Activated naive CD8-positive, alpha-beta T cell treated with anti-CD3 and anti-CD28 coated beads, Interleukin-2, amount 50 U/mL, for 24 hours (primary cell): ENCODE results near the gene PODNL1.
"Not testable (repeated sequence)": the region's sequence is repeated elsewhere in the genome, so short reads cannot be mapped to it uniquely, and the experiment has no call there.

ENCODE experiments used
- ATAC-seq: fragments of 150-1000 bp; cut with Tn5 transposase; one replicate; pipeline ENCODE4 v1.10.0; 2021
- DNase-seq: peaks from one replicate; pipeline ENCODE4 v3.0.0; 2021
- H3K27ac Mint-ChIP-seq: one replicate; pipeline ENCODE4 v1.8.0; 2021; ENCODE audit warnings: mild to moderate bottlenecking, mixed read lengths
- H3K27me3 Mint-ChIP-seq: one replicate; pipeline ENCODE4 v1.8.0; 2021; ENCODE audit warnings: mixed read lengths
- H3K36me3 Mint-ChIP-seq: one replicate; pipeline ENCODE4 v1.8.0; 2021; ENCODE audit warnings: low read depth, mixed read lengths
- H3K4me1 Mint-ChIP-seq: one replicate; pipeline ENCODE4 v1.8.0; 2021; ENCODE audit warnings: mixed read lengths
- H3K4me3 Mint-ChIP-seq: one replicate; pipeline ENCODE4 v1.8.0; 2021; ENCODE audit warnings: mild to moderate bottlenecking, moderate library complexity, mixed read lengths
- H3K9me3 Mint-ChIP-seq: one replicate; pipeline ENCODE4 v1.8.0; 2021; ENCODE audit warnings: mixed read lengths

PODNL1 gene

GRCh38 chr19:13979686-13980085, 41.5 kb upstream of the PODNL1 start:
- Mint-ChIP-seq H3K27ac (peak overlapping the region; percentile 49), H3K9me3 (no peaks in the 10 kb centered on the region), H3K4me1 (peaks cover 23% of the 10 kb centered on the region), H3K27me3 (no peaks in the 10 kb centered on the region), H3K36me3 (no peaks in the 10 kb centered on the region), H3K4me3 (no peak overlapping the region)
- DNase-seq, result no peak
- no peak for ATAC-seq

DNA sequence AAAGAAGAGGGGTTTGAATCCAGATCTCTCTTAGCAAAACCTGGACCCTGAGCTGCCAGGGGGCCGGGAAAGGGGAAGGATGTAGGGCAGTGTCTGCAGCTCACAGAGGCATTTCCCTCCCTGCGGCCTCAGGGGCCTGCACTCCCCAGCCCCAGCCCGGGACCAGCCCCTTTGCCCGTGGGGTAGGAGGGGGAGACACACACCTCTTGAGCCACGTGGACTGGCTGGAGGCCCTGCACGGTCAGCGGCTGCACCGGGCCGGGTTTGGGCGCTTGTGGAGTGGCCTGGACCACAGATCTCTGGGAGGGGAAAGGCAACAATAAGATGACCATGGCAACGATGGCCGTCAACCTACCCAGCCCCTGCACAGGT, 41.0 kb upstream of the PODNL1 start:
- Mint-ChIP-seq H3K4me1 (peaks cover 23% of the 10 kb centered on the region), H3K4me3 (no peak overlapping the region), H3K27ac (no peak overlapping the region), H3K36me3 (no peaks in the 10 kb centered on the region), H3K27me3 (no peaks in the 10 kb centered on the region), H3K9me3 (no peaks in the 10 kb centered on the region)
- no peak for ATAC-seq
- no peak for DNase-seq

DNA sequence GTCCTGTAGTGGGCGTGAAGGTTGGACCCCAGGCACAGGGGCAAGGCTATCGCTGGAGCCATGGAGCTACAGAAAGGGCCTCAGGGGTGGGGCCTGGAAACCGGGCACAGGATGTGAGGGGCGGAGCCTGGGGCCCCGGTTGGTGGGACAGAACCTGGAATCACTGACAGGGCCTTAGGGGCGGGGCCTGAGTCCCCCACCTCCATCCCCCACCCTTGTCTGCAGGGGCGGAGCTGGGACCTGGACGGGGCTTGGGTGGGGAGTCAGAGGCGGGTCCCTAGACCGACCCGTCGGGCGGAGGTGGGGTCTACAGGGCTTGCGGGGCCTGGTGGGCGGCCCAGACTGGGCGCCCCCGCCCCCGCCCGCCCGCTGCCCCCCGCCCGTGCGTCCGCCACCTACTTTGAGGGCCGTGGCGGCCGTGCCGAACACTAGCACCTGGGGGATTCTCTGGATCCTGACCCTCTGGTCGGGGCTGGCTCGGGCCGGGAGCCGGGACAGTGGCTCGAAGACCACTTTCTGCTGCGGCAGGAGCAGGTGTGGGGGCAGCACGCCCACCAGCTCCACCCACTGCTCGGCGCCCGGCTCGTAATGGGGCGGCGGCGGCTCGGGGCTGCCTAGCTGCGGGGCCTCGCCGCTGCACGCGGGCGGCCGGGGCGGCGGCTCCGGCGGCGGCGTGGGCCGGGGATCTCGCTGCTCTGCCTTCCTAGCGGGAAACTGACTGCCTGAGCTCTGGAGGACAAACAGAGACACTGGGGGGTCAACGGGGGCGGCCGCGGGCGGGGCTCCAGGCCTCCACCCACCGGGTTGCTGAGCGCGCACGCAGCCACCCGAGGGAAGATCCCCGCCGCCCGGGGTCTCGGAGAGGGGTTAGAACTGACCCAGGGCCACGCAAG, 40.4 kb upstream of the PODNL1 start:
- peaks cover 3% of the 10 kb centered on the region for H3K36me3 Mint-ChIP-seq
- no peak overlapping the region for H3K4me3 Mint-ChIP-seq
- H3K9me3 Mint-ChIP-seq, result no peaks in the 10 kb centered on the region
- peaks cover 25% of the 10 kb centered on the region for H3K4me1 Mint-ChIP-seq
- ATAC-seq (peak; percentile 60), DNase-seq (peak; percentile 59)
- H3K27ac Mint-ChIP-seq, result no peak overlapping the region
- H3K27me3 Mint-ChIP-seq, result no peaks in the 10 kb centered on the region

GRCh38 chr19:13977803-13978202, 39.6 kb upstream of the PODNL1 start:
- no peaks in the 10 kb centered on the region for H3K27me3 Mint-ChIP-seq

GRCh38 chr19:13976446-13976845, 38.2 kb upstream of the PODNL1 start:
- H3K4me3 Mint-ChIP-seq, result no peak overlapping the region
- H3K27ac Mint-ChIP-seq, result no peak overlapping the region
- H3K27me3 Mint-ChIP-seq, result no peaks in the 10 kb centered on the region
- peaks cover 18% of the 10 kb centered on the region for H3K4me1 Mint-ChIP-seq
- peaks cover 3% of the 10 kb centered on the region for H3K36me3 Mint-ChIP-seq
- DNase-seq (no peak), ATAC-seq (no peak)
- no peaks in the 10 kb centered on the region for H3K9me3 Mint-ChIP-seq

More at GRCh38 chr19:13977803-13978202, 39.6 kb upstream of the PODNL1 start:
- Mint-ChIP-seq H3K36me3 (peaks cover 3% of the 10 kb centered on the region), H3K4me3 (no peak overlapping the region), H3K27ac (no peak overlapping the region), H3K4me1 (peaks cover 21% of the 10 kb centered on the region), H3K9me3 (no peaks in the 10 kb centered on the region)
- DNase-seq, result no peak
- no peak for ATAC-seq

DNA sequence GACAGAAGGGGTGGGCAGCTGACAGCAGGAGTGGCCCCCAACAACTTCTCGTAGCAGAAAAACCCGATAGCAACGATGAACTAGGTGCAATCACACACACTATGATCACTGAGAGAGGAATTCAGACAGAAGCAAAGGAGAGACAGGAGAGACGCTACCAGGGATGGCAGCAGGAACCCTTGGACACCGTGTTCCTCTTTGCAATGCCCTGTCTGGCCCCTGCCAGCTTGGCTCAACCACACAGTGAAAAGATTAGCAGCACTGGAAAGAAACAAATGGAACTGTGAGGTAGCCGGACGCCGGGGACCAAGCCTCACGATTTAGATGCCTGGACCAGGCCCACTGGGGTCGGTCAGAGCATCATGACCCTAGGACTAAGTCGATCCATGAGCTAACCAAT, 37.7 kb upstream of the PODNL1 start:
- Mint-ChIP-seq H3K4me1 (peaks cover 18% of the 10 kb centered on the region), H3K27me3 (no peaks in the 10 kb centered on the region), H3K27ac (no peak overlapping the region), H3K36me3 (peaks cover 3% of the 10 kb centered on the region), H3K4me3 (no peak overlapping the region), H3K9me3 (no peaks in the 10 kb centered on the region)
- DNase-seq, result no peak
- no peak for ATAC-seq

DNA sequence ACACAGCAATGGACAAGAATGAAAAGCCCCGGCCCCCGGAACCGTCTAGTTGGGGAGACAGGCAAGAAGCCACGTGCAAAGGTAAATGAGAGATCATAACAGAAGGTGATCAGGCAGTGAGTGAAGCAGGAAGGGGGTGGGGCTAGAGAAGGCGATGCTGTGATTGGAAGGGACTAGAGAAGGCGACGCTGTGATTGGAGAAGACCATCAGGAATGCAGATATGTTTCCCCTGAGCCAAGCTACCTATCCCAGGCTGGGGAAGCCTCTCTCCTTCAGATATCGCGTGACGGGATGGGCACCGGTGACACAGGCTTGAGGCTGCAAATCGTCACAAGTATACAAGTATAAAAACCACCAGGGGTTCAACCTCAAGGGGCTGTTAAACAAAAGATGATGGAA, 35.9 kb upstream of the PODNL1 start:
- ATAC-seq (peak; percentile 29), DNase-seq (peak; percentile 22)
- Mint-ChIP-seq H3K27ac (no peak overlapping the region), H3K4me1 (peaks cover 11% of the 10 kb centered on the region), H3K36me3 (peaks cover 4% of the 10 kb centered on the region), H3K9me3 (no peaks in the 10 kb centered on the region), H3K4me3 (no peak overlapping the region), H3K27me3 (no peaks in the 10 kb centered on the region)

DNA sequence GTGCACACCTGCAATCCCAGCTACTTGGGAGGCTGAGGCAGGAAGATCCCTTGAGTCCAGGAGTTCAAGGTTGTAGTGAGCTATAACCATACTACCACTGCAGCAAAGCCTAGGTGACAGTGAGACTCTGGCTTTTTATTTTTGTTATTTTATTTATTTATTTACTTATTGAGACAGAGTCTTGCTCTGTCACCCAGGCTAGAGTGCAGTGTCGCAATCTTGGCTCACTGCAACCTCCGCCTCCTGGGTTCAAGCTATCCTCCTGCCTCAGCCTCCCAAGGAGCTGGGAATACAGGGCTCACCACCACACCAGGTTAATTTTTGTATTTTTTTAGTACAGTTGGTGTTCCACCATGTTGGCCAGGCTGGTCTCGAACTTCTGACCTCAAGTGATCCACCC, 35.3 kb upstream of the PODNL1 start:
- H3K9me3 Mint-ChIP-seq, ATAC-seq, H3K27ac Mint-ChIP-seq, H3K27me3 Mint-ChIP-seq, H3K4me3 Mint-ChIP-seq, H3K36me3 Mint-ChIP-seq, DNase-seq: not testable (repeated sequence)
- H3K4me1 Mint-ChIP-seq, result peaks cover 11% of the 10 kb centered on the region

DNA sequence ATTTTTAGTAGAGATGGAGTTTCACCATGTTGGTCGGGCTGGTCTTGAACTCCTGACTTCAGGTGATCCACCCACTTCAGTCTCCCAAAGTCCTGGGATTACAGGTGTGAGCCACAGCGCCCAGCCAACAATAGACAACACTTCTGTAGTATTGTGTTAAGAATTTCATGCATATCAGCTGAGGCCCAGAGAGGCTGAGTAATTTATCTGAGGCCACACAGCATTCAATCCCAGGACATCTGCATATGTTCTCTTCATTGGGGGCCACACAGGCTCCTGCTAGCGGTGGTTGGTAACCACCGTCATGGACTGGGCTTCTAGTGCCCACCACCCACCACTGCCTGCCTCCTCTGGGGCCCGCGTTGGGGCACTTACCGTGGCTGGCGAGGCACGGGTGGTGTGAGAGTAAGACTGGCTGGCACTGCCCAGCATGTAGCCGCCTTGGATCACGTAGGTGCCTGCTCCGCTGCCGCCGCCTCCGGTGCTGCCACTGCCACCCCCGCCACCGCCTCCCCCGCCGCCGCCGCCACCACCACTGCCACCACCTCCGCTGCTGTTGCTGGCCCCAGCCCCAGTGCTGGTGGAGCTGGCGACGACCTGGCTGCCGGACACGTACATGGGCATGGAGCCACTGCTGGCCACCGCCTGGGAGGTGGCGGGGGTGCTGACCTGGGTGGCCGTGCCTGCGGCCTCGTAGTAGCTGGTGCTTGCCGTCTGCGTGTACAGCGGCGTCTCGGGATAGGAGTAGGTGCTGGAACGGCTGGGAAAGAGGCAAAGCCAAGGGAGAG, 34.3 kb upstream of the PODNL1 start:
- Mint-ChIP-seq H3K27me3 (no peaks in the 10 kb centered on the region), H3K4me3 (no peak overlapping the region), H3K4me1 (peaks cover 9% of the 10 kb centered on the region), H3K27ac (no peak overlapping the region), H3K36me3 (peaks cover 9% of the 10 kb centered on the region), H3K9me3 (no peaks in the 10 kb centered on the region)
- ATAC-seq, result no peak
- no peak for DNase-seq

DNA sequence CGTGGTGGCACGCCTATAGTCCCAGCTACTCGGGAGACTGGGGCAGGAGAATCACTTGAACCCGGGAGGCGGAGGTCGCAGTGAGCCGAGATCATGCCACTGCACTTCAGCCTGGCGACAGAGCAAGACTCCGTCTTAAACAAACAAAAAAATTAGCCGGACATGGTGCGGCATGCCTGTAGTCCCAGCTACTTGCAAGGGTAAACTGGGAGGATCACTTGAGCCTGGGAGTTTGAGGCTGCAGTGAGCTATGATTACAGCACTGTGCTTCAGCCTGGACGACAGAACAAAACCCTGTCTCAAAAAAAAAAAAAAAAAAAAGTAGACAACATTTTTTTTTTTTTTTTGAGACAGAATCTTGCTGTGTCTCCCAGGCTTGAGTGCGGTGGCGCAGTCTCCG, 33.7 kb upstream of the PODNL1 start:
- not testable (repeated sequence) for ATAC-seq

DNA sequence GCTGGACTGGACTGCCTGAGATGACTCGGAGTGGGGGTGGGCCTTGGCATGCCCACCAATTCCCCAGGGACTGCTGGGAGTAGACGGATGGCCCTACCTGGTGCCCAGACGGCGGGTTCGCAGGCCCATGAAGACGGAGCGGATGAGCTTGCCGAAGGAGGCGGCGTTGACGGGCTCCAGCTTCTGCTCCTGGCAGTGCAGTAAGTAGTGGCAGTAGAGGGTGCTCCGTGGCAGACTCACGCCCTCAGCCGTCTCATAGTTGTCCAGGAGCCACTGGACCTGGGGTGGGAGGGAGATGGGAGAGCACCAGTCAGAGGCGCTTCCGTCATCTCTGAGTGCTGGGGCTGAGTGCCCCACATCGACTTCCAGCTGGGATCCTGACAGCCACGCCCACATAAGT, 31.7 kb upstream of the PODNL1 start:
- ATAC-seq (no peak), DNase-seq (no peak)
- Mint-ChIP-seq H3K36me3 (peaks cover 12% of the 10 kb centered on the region), H3K9me3 (no peaks in the 10 kb centered on the region), H3K27me3 (no peaks in the 10 kb centered on the region), H3K4me3 (no peak overlapping the region), H3K27ac (no peak overlapping the region), H3K4me1 (peaks cover 9% of the 10 kb centered on the region)

More for the DNA sequence above, 33.7 kb upstream of the PODNL1 start:
- not testable (repeated sequence) for DNase-seq, H3K27me3 Mint-ChIP-seq, H3K27ac Mint-ChIP-seq, H3K4me1 Mint-ChIP-seq, H3K9me3 Mint-ChIP-seq, H3K36me3 Mint-ChIP-seq, H3K4me3 Mint-ChIP-seq

DNA sequence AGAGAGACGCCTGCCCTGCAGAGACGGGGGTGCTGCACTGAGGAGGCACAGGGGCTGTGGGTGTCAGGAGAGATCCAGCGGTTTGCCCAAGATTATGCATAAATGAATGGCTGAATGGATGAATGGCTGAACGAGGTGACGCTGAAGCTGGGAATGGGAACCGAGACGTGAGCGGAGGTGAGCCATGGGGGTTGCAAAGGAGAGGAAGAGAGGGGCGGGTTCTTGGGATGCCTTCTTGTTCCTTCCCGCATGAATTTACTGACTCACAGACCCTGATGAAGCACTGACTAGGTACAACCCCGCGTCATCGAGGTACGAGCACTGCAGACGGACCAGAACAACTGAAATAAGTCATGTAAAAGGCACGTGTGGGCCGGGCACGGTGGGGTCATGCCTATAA, 30.8 kb upstream of the PODNL1 start:
- no peak overlapping the region for H3K4me3 Mint-ChIP-seq
- DNase-seq, result no peak
- H3K36me3 Mint-ChIP-seq, result peaks cover 13% of the 10 kb centered on the region
- H3K27ac Mint-ChIP-seq, result no peak overlapping the region
- ATAC-seq, result no peak
- no peaks in the 10 kb centered on the region for H3K27me3 Mint-ChIP-seq
- H3K9me3 Mint-ChIP-seq, result no peaks in the 10 kb centered on the region
- peaks cover 2% of the 10 kb centered on the region for H3K4me1 Mint-ChIP-seq

DNA sequence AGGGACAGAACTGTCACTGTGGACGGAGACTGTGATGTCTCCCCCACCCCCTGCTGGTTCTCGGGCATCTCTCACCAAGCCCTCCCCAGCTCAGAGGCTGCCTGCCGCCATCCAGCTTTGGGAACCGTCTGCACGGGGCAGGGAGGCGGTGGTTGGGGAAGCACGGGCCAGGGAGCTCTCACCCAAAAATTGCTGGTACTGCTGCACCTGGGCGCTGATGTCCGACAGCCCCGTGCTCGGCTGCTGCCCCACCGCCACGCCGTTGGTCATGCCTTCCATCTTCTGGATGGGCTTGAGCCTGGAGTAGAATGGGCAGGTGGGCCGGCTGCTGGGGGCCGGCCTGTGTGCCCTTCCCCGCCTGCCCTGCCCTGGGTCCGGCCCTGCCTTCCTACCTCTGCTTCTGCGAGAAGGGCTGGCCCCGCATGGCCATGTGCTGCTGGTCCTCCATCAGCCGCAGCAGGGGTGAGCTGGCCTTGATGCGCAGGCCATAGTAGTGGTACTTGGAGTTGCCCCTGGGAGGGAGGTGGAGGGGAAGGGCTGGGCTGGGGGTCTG, 30.2 kb upstream of the PODNL1 start:
- H3K27ac Mint-ChIP-seq, result no peak overlapping the region
- no peaks in the 10 kb centered on the region for H3K27me3 Mint-ChIP-seq
- no peak overlapping the region for H3K4me3 Mint-ChIP-seq
- H3K9me3 Mint-ChIP-seq, result no peaks in the 10 kb centered on the region
- H3K4me1 Mint-ChIP-seq, result no peaks in the 10 kb centered on the region
- H3K36me3 Mint-ChIP-seq, result peaks cover 12% of the 10 kb centered on the region
- no peak for ATAC-seq
- no peak for DNase-seq

DNA sequence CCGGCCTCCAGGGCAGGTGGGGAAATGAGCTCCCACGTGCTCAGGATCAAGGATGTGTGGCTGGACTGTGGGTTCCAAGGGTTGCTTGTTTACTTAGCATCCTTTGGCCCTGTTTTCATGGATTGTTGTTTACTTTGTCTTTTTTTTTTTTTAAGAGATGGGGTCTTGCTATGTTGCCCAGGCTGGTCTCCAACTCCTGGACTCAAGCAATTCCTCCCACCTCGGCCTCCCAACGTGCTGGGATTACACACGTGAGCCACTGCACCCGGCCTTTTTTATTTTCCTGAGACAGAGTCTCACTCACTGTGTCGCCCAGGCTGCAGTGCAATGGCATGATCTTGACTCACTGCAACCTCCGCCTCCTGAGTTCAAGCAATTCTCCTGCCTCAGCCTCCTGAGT, 29.0 kb upstream of the PODNL1 start:
- not testable (repeated sequence) for H3K27me3 Mint-ChIP-seq, H3K9me3 Mint-ChIP-seq, ATAC-seq, H3K27ac Mint-ChIP-seq, H3K4me3 Mint-ChIP-seq, DNase-seq, H3K4me1 Mint-ChIP-seq
- peaks cover 12% of the 10 kb centered on the region for H3K36me3 Mint-ChIP-seq

DNA sequence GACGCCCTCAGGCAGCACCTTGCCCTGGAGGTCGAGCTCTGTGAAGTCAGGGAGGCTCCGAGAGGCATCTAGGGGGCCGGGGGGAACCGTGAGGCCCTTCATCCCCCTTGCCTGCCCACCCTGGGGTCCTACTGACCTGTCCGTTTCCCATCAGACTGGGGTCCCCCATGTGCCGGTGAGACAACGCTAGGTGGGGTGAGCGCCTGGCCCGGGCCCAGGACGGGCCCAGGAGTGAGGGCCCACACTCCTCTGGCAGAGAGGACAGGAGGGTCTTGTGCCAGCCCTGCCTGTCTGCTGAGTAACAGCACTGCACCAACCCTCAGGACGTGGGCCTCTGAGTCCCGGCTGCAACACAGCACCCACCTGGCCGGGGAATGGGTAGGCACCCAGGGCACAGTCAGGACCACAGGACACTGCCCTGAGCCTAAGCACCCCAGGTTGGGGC, 28.5 kb upstream of the PODNL1 start:
- Mint-ChIP-seq H3K36me3 (peaks cover 12% of the 10 kb centered on the region), H3K4me1 (no peaks in the 10 kb centered on the region), H3K9me3 (no peaks in the 10 kb centered on the region), H3K4me3 (no peak overlapping the region), H3K27ac (no peak overlapping the region), H3K27me3 (no peaks in the 10 kb centered on the region)
- ATAC-seq, result no peak
- DNase-seq, result no peak
